C4-2B (cell line): ENCODE measurements around the gene ITGAD.

Experiments used
- H3K27ac ChIP-seq: fragments of 450-650 bp; 2 replicates; pipeline ENCODE4 v1.5.1; 2017
- ZFX ChIP-seq: fragments of 450-650 bp; IDR thresholded peaks from 2 replicates; pipeline ENCODE4 v1.6.1; 2017
- TF ChIP-seq, protein P1 (sequence below): fragments of 450-650 bp; conservative IDR thresholded peaks from 2 replicates; pipeline ENCODE4 v1.5.1; 2017; ENCODE audit warnings: mild to moderate bottlenecking

The ITGAD gene

DNA sequence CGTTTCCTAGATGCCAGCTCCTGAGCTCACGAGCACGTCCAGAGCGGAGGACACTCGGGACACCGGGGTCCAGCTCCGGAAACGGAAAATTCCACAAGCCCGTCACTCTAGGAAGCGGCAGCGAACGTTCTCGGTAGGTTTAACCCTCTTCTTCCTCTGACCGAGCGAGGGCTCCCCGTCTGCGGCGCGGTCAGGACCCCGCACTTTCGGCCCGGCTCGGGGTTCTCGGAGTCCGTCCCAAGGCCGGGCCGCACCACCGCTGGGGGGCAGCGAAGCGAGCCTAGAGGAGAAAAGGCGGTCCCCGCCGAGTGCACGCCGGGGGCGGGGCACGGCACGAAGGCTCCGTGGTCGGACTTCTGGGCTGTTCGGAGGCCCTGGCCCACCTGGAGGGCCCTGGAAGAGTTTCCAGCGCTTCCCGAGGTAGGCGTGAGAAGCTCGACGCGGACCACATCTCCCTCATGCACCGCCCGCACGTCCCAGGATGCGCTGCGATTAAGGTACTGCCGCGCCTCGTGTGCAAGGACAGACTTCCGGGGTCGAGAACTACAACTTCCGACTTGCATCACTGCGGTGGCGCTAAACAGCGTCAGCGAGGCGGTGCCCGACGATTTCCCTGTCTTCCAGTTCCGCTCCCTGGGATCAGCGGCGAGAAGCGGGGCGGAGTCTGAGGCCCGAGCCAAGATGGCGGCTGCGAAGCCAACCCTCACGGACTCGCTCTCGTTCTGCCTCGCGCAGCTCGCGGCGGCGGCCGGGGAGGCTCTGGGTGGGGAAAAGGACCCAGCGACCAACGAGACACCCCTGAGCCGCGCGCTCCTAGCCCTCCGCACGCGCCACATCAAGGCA is 65.9 kb downstream of the ITGAD start, which contains the start of gene ARMC5:
Gene ARMC5 (plus strand): TSS at position 658 of the 843 bp plus-strand sequence. CDS start 24 bp downstream, at position 682.
- peak; percentile 57; the same call in 1 of the 2 replicates for TF ChIP-seq ZFX
- TF ChIP-seq, protein P1, sequence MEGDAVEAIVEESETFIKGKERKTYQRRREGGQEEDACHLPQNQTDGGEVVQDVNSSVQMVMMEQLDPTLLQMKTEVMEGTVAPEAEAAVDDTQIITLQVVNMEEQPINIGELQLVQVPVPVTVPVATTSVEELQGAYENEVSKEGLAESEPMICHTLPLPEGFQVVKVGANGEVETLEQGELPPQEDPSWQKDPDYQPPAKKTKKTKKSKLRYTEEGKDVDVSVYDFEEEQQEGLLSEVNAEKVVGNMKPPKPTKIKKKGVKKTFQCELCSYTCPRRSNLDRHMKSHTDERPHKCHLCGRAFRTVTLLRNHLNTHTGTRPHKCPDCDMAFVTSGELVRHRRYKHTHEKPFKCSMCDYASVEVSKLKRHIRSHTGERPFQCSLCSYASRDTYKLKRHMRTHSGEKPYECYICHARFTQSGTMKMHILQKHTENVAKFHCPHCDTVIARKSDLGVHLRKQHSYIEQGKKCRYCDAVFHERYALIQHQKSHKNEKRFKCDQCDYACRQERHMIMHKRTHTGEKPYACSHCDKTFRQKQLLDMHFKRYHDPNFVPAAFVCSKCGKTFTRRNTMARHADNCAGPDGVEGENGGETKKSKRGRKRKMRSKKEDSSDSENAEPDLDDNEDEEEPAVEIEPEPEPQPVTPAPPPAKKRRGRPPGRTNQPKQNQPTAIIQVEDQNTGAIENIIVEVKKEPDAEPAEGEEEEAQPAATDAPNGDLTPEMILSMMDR = peak; percentile 79
- H3K27ac ChIP-seq = peak within 1 kb of the TSS; percentile 97

DNA sequence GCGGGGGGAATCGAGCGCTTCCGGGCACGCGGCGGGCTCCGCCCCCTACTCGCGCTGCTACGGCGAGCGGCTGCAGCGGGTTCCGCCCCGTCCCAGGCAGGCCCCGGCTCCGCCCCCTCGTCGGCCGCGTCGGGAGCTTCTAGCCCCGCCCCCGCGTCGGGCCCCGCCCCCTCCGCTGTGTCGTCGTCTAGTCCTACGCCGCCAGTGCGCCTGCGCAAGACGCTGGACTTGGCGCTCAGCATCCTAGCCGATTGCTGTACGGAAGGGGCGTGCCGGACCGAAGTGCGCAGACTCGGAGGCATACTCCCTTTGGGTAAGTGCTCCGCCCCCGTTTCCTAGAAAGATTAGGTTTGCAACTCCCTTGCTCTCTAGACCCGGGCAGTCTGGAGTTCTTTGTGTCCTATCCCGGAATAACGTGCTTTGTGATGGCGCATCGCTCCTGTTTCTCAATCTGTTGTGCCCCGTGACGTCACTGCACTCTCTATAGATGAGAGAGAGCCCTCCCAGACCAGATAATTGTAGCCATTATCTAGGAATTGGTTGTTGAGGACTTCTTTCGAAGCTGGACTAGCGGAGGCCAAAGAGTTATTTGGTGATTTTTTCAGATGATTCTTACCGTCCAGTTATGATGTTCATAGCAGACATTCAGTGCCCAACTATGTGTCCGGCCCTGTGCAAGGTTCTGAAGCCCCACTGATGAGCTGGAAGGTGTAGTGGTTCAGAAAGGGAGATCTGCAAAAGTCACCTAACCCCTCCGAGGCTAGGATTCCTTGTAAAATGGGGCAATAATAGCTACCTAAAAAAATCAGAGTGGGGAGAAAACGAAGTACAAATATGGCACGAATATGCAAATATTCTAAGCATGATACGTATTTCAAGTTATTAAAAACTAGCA is 66.8 kb downstream of the ITGAD start:
- H3K27ac ChIP-seq = peak overlapping the region; percentile 97
- TF ChIP-seq, protein P1 = no peak
- no peak for TF ChIP-seq ZFX

DNA sequence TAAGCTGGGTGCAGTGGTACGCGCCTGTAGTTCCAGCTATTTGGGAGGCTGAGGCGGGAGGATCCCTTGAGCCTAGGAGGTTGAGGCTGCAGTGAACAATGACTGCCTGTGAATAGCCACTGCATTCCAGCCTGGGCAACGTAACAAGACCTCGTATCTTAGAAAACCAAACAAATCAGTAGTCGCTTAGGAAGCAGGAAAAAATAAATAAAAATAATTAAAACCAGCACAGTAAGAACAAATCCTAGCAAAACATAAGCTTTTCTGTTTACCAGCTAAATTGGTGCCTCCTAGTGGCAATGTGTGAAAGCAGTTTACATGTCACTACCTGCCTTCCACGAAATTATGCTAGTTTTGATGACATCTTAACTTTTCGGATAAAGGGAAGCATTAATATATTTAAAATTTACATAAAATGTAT is 67.5 kb downstream of the ITGAD start:
- TF ChIP-seq ZFX = no peak
- TF ChIP-seq, protein P1 = peak; percentile 86
- peak overlapping the region; percentile 97 for H3K27ac ChIP-seq

DNA sequence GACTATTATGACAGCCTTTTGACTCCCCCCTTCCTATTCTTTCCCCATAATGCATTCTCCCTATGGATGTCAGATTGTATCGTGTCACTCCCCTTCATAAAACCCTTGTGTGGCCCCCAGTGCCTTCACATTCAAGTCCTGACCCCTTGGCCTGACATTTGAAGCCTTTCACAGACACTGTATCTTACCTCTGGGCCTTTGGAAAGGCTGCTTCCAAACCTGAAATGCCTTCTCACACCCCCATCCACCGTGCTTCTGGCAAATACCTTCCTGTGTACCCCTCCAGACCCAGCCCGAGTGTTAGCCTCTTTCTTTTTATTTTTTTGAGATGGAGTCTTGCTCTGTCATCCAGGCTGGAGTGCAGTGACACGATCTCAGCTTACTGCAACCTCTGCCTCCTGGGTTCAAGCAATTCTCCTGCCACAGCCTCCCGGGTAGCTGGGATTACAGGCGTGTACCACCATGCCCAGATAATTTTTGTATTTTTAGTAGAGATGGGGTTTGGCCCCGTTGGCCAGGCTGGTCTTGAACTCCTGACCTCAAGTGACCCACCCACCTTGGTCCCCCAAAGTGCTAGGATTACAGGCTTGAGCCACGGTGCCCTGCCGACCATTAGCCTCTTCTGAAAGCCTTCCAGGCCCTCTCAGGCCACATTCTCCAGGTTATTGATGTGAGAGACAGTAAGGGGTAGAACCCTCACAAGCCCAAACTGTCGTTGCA is 68.2 kb downstream of the ITGAD start:
- no peak overlapping the region for H3K27ac ChIP-seq
- TF ChIP-seq ZFX = no peak

DNA sequence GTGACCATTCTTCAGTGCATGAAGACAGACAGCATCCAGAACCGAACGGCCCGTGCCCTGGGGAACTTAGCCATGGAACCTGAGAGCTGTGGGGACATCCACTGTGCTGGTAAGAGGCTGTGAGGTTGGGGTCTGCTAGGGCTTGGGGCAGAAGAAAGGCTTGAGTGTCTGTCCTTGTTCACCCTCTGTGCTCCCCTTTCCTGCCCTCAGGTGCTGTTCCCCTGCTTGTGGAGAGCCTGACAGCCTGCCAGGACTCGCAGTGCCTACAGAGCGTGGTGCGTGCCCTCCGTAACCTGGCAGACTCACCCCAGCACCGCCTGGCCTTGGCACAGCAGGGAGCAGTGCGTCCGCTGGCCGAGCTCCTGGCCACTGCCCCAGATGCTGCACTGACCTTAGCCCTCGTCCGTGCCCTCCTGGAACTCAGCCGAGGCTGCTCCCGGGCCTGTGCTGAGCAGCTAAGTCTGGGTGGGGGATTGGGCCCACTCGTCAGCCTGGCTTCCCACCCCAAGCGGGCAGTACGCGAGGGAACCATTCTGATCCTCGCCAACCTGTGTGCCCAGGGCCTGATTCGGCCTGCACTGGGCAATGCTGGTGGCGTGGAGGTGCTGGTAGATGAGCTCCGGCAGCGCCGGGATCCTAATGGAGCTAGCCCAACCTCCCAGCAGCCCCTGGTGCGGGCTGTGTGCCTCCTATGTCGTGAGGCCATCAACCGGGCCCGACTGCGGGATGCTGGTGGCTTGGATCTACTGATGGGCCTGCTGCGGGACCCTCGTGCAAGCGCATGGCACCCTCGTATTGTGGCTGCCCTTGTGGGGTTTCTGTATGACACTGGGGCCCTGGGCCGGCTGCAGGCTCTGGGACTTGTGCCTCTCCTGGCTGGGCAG is 69.0 kb downstream of the ITGAD start:
- TF ChIP-seq, protein P1 = no peak
- no peak for TF ChIP-seq ZFX
- H3K27ac ChIP-seq = no peak overlapping the region

DNA sequence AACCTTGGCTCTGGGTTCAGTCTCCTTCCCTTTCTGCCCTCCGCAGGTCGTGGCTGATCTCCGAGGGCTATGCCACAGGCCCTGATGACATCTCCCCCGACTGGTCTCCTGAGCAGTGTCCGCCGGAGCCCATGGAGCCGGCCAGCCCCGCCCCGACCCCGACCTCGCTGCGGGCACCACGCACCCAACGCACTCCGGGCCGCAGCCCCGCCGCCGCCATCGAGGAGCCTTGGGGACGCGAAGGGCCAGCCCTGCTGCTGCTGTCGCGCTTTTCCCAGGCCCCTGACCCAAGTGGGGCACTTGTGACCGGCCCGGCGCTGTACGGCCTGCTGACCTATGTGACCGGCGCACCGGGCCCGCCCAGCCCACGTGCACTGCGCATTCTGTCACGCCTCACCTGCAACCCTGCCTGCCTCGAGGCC is 71.2 kb downstream of the ITGAD start:
- no peak overlapping the region for H3K27ac ChIP-seq
- TF ChIP-seq, protein P1 = no peak
- no peak for TF ChIP-seq ZFX
